ENCODE results near the gene TRPT1. TPM values are rescaled to one million over a fixed set of nuclear protein-coding genes. Genes with fewer than 3 reads are reported as not detected.

Gene TRPT1, protein sequence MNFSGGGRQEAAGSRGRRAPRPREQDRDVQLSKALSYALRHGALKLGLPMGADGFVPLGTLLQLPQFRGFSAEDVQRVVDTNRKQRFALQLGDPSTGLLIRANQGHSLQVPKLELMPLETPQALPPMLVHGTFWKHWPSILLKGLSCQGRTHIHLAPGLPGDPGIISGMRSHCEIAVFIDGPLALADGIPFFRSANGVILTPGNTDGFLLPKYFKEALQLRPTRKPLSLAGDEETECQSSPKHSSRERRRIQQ
- 15.5 and 43.1 TPM in 2 replicates for polyA plus RNA-seq

DNA sequence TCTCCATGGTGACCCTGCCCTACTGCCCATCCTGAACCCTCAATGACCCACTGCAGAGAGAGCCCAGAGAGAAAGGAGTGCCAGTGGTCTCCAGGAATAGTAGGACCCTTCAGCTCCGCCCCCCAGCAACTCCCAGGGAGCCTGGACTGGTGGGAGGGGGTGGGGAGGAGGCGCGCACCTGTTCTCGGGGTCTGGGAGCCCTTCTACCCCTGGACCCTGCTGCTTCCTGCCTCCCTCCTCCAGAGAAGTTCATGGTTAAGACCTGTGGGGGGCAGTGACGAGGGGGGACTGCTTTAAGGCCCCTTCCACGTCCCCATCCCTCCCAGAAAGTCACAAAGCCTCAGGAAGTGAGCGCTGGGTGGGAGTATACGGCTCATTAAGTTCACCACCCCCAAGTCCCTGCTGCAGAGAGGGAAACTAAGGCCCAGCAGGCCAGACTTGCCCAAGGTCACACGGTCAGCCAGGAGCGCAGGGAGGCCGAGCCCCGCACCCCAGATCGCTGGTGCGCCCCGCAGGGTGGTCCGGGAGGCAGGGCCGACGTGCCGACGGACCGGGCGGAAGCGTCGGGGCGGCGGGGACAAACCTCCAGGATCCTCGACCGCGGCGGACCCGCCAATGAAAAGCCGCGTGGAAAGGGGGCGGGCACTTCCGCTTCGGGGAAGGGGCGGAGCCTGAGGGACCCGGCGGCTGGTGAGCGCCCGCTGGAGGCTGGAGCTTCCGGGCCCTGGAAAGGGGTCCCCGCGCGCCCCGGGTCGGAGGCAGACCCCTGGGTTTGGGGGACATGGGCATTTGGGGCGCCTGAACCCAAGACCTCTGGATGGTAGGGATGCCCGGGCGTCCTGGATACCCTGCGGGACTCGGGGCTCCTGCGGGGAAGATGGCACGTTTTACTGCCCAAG, at the start of gene TRPT1, which contains the start of gene NUDT22:
TSS of gene TRPT1 (minus strand) at position 579 of the 899 bp plus-strand sequence. CDS start at position 253, 326 bp downstream.
TSS of gene NUDT22 (plus strand) at position 667 of the 899 bp plus-strand sequence. CDS start 379 bp downstream, outside the sequence.

DNA sequence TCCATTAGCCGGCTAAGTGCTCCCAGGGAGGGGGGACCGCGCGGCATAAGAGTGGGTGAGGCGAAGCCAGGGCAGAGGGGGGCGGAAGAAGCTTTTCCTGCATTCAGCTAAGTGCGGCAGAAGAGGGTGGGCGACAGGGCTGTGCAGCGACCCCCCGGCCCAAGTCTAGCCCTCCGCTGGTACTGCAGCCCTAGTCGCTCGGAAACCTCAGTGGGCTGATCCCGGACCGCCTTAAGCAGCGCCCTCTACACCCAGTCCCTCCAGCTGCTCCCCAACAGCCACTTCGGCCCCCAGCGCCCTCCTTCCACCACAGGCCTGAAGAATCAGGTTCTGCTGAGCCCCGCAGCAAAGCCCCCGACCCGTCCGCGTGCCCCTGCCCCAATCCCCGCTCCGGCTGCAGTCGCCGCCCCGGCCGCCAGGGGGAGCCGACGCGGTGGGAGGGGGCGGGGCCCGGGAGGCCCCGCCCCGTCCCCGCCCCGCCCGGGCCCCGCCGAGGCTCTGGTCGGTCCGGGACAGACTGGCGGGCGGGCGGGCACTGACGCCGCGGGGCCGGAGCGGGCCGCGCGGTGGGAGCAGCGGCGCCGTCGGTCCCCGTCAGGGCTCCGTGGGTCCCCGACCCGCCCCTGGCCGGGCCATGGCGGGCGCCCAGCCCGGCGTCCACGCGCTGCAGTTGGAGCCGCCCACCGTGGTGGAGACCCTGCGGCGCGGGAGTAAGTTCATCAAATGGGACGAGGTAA, 25.2 kb upstream of the TRPT1 start, which contains the start of gene PLCB3:
TSS of gene PLCB3 (plus strand) at position 515 of the 737 bp plus-strand sequence. CDS start at position 635, 120 bp downstream.

DNA sequence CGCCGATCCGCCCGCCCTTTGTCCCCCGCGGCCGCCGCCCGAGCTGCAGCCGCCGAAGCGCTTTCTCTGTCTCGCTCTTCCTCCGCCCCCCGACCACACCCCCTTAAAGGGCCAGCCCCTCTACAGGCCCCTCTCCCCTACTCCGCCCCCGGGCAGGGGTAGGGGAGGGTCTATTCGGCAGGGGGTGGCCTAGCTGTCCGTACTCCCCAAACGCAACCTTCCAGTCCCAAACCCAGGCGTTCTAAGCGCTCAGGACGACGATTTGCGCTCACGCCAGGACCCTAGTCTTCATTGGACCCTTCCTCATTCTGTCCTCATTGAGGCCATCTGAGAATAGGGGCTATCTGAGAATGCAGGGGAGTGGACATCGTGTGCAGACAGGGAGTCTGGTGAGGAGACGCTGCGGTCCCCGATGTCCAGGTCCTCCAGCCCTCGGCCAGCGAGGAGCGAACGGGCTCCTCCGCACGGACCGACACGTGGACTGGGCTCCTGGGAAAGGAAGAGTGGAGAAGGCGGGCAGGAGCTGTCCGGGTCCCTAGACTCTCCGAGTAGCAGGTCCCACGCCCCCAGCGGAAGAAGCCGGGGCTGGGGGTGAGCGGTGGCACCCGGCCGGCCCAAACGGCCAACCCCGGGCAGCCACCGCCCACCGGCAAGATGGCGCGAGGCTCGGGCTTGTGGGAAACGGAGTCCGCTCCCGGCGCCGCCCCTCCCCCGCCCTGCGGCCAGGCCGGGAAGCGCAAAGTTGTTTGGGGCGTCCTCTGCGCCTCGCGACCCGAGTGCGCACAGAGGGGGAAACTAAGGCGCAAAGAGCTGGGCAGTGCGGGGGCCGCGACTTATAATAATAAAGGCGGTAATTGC, 21.1 kb upstream of the TRPT1 start, which contains the start of gene PPP1R14B:
TSS of gene PPP1R14B (minus strand) at position 73 of the 858 bp plus-strand sequence. CDS start 270 bp downstream, outside the sequence.

DNA sequence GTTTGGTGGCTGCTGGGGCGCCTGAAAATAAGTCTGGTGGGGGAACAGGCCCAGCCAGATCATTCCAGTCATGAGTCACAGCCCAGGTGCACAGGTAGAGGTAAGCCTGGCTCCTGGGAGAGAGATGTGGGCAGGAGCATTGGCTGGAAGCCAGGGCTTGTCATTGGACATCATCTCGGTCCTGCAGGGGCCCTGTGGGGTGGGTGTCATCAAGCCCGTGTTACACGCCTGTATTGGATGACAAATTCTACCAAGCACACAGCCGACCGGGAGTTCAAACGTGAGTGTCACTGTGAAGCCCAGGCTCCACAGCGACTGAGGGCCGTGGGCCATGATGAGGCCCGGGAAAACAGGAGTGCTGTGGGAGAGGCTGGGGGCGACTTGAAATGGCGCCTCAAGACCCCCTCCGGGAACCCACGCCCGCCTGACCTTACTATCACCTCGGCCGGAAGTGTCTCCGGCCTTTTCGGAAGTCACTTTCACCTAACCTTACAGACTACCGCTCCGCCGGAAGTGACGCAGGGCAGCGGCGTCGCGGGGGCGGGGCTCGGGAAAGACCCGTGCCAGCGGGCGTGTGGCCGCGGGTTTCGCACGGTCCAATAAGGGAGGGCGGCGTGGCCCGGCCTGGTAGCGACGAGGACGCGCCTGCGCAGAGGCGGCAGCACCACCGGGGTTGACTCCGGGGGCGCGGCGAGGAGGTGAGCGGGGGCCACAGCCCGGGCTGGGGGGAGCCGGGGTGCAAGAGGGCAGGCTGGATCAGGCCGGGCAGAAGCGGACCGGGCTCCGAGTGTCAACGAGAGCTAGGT, 14.7 kb upstream of the TRPT1 start, which contains the start of gene FKBP2:
TSS of gene FKBP2 (plus strand) at position 661 of the 806 bp plus-strand sequence. CDS start 1,293 bp downstream, outside the sequence.

DNA sequence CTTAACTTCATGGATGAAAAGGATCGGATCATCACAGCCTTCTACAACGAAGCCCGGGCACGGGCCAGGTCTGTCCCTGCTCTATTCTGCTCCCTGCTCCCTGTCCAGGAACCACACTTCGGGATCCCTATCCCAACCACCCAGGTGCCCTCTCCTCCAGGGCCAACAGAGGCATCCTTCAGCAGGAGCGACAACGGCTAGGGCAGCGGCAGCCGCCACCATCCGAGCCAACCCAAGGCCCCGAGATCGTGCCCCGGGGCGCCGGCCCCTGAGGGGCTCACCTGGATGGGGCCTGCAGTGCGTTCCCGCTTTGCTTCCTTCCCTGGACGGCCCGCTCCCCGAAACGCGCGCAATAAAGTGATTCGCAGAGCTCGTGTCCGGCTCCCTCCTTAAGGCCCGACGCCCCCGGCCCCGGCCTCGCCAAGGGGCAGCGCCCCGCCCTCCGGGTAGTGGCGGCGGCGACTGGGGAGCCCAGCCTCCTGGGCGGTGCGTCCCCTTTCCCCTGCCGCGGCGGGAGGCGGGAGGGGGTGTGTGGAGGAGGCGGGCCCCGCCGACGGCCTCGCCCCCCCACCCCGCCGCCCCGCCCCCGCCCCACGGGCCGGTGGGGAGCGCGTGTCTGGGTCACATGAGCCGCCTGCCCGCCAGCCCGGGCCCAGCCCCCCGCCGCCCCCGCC, 8.1 kb upstream of the TRPT1 start, which contains the start of gene VEGFB:
TSS of gene VEGFB (plus strand) at position 672 of the 674 bp plus-strand sequence. CDS start 250 bp downstream, outside the sequence.

DNA sequence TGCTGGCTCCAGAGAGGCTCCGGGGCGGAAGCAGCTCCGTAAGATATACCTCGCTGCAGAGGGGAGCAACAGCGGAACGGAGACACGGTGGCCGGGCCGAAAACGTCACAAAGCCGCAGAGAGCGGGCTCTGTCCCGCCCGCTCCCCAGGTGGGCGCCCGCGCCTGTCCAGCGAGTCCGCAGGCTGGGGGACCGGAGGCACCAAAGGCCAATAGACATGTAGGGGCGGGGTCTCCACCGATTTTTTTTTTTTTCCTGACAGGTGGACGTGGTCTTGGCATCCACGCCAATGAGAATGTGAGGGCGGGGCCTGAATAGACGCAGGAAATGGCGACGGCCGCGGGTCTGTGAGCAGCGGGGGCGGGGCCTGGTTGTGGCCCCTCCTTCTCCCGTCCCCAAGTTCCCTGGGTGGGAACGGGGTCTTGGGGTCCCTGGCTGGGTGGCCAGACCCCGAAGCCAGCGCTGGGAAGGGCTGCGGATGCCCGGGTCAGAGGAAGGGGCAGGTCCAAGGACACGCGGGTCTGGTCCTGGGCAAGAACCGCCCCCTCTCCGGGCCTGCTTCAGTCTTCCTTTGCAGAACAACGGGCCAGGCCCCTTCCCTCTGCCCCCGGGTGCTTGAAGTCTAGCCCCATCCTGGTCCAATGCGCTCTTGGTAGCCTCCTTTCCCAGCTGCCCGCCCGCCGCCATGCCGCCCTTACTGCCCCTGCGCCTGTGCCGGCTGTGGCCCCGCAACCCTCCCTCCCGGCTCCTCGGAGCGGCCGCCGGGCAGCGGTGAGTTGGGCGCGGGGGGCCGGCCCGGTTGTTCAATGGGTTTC, 4.4 kb upstream of the TRPT1 start, which contains the start of gene DNAJC4:
TSS of gene DNAJC4 (plus strand) at position 378 of the 814 bp plus-strand sequence. CDS start at position 685, 307 bp downstream.

DNA sequence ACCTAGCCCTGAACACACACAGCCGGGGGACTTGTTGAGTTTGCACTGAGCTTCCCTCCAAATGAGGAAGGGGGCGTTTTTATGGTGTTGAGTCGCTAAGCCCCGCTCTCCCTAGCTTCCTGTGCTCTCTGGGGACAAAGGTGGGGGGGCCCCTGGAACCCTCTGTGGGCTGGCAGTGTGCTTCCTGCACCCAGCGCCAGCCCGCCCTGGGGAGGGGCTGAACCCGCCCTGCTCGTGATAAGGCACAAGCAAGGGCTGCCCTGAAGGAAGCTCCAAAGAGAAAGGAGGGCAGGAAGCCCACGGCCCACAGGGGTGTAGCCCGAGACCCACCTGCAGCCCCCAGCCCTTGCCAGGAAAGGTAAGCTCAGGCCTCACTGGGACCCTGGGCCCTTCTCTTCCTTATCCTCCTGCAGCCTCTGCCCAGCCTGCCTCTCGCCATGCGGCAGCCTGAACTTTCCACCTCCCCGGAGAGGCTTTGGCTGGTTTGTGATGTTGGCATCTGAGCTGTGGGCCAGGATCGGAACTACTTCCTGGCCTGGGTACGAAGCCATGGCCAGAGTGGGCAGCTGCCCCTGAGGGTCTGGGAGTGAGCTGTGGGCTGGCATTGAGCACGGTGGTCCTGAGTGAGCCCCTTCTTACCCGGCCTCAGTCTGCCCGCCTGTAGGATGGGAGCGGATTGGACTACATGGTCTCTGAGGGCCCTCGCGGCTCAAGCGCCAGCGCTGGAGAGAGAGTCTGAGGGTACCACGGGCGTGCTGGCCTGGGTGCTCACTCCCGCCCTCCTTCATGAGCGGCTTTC, 19.3 kb downstream of the TRPT1 start, which contains the start of gene FERMT3:
TSS of gene FERMT3 (plus strand) at position 265 of the 799 bp plus-strand sequence. CDS start 644 bp downstream, outside the sequence.

DNA sequence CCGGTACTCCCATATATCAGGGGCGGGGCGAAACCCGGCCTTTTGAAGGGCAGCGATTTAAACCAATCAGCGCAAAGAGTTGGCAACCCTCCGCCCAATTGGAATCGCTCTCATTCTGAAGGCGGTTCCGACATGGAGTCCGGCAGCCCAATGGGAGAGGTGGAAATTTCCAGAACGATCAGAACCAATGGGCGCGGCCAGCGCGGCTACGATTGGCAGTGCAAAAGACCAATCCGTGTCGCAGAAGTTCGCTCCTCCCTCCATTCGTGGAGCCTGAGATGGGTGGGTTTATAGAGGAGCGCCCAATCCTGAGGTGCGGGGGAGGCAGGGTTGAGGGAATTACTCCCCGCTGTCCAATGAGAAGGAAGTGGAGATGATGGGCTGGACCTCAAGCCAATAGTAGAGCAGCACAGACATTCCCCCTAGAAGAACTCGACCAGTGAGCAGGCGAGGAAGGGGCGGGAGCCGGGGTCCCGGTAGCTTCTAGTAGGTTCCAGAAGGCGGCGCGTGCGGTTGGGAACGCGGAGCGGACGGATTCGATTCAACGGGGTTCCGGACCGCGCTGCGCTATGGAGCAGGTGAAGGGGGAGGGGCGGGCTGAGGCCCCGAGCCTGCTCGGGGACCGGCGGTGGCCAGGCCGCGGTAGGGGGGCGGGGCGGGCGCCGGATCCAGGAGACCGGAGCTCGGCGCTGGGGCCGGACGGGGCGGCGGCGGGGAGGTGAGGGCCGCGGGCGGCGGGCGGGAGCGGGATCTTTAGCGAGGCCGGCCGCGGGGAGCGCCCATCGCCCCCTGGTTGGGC, 40.1 kb downstream of the TRPT1 start, which contains the start of gene STIP1:
TSS of gene STIP1 (plus strand) at position 479 of the 799 bp plus-strand sequence. CDS start at position 570, 91 bp downstream.

Other genes with a start within 250 kb of the TRPT1 start
- gene OTUB1, start 239.7 kb downstream of the TRPT1 start, polyA plus RNA-seq: 56.4 and 106 TPM in 2 replicates
- 0.59 TPM in 1 of 2 replicates, not detected in the other for gene FLRT1, start 190.3 kb downstream of the TRPT1 start, polyA plus RNA-seq
- 1.9 TPM in 1 of 2 replicates, not detected in the other for gene MACROD1, start 60.1 kb downstream of the TRPT1 start, polyA plus RNA-seq
- gene STIP1, start 40.0 kb downstream of the TRPT1 start, polyA plus RNA-seq: 43.6 and 47.9 TPM in 2 replicates
- gene FERMT3, start 19.5 kb downstream of the TRPT1 start, polyA plus RNA-seq: not detected in 2 replicates
- 8.7 and 9.8 TPM in 2 replicates for gene NUDT22, start 88 bp upstream of the TRPT1 start, polyA plus RNA-seq
- 8.8 and 9.0 TPM in 2 replicates for gene DNAJC4, start 4.4 kb upstream of the TRPT1 start, polyA plus RNA-seq
- gene VEGFB, start 8.4 kb upstream of the TRPT1 start, polyA plus RNA-seq: 9.3 and 11.2 TPM in 2 replicates
- gene FKBP2, start 14.9 kb upstream of the TRPT1 start, polyA plus RNA-seq: 387 and 624 TPM in 2 replicates
- gene PPP1R14B, start 20.8 kb upstream of the TRPT1 start, polyA plus RNA-seq: 25.5 and 42.6 TPM in 2 replicates
- gene PLCB3, start 25.3 kb upstream of the TRPT1 start, polyA plus RNA-seq: 6.8 and 9.9 TPM in 2 replicates
- gene BAD, start 58.5 kb upstream of the TRPT1 start, polyA plus RNA-seq: 9.3 and 18.9 TPM in 2 replicates
- 4.4 and 8.0 TPM in 2 replicates for gene GPR137, start 59.7 kb upstream of the TRPT1 start, polyA plus RNA-seq
- gene KCNK4, start 65.1 kb upstream of the TRPT1 start, polyA plus RNA-seq: 0.17 TPM in 1 of 2 replicates, not detected in the other
- gene CATSPERZ, start 74.2 kb upstream of the TRPT1 start, polyA plus RNA-seq: not detected in 2 replicates
- 2.4 and 7.9 TPM in 2 replicates for gene ESRRA, start 79.3 kb upstream of the TRPT1 start, polyA plus RNA-seq
- gene TRMT112, start 91.4 kb upstream of the TRPT1 start, polyA plus RNA-seq: 247 and 261 TPM in 2 replicates
- gene PRDX5, start 91.9 kb upstream of the TRPT1 start, polyA plus RNA-seq: 352 and 367 TPM in 2 replicates
- not detected in 2 replicates for gene CCDC88B, start 114.0 kb upstream of the TRPT1 start, polyA plus RNA-seq
- 0.46 and 0.67 TPM in 2 replicates for gene RPS6KA4, start 133.0 kb upstream of the TRPT1 start, polyA plus RNA-seq

Data from Purkinje cell (primary cell).